GM19025 (cell line): ENCODE measurements around the gene PRKCSH.
"Not testable (repeated sequence)": the region's sequence is repeated elsewhere in the genome, so short reads cannot be mapped to it uniquely, and the experiment has no call there.

Source experiments
- ATAC-seq: cut with Tn5 transposase; IDR thresholded peaks from one replicate; pipeline ENCODE4 v1.9.1; 2021; ENCODE audit warnings: mild to moderate bottlenecking, low read depth, moderate library complexity; ENCODE audit not compliant: unreplicated experiment

Gene PRKCSH

GRCh38 chr19:11468266-11468845, 32.9 kb downstream of the PRKCSH start:
- ATAC-seq = not testable (repeated sequence)

GRCh38 chr19:11473725-11474124, 38.3 kb downstream of the PRKCSH start:
- no peak for ATAC-seq

GRCh38 chr19:11475343-11475742, 39.9 kb downstream of the PRKCSH start:
- not testable (repeated sequence) for ATAC-seq

- ATAC-seq = no peak
These were observed 40.4 kb downstream of the PRKCSH start for GRCh38 chr19:11475861-11476260.

GRCh38 chr19:11478167-11479089, 43.0 kb downstream of the PRKCSH start:
- ATAC-seq = no peak

- no peak for ATAC-seq
These were observed 43.9 kb downstream of the PRKCSH start for GRCh38 chr19:11479090-11479897.

GRCh38 chr19:11479898-11480714, 44.7 kb downstream of the PRKCSH start:
- no peak for ATAC-seq

GRCh38 chr19:11480715-11481533, 45.5 kb downstream of the PRKCSH start, which contains the start of gene ELAVL3:
ELAVL3 (minus strand) TSS chr19:11481046; CDS start chr19:11480608, 438 bp downstream.
- no peak for ATAC-seq

- peak; percentile 53 for ATAC-seq
These were observed 46.3 kb downstream of the PRKCSH start for GRCh38 chr19:11481534-11482383.

- peak; percentile 63 for ATAC-seq
These were observed 47.1 kb downstream of the PRKCSH start for GRCh38 chr19:11482384-11483050.

- no peak for ATAC-seq
These were observed 48.1 kb downstream of the PRKCSH start for GRCh38 chr19:11483366-11484111.

GRCh38 chr19:11485245-11485837, 49.9 kb downstream of the PRKCSH start:
- ATAC-seq = no peak

- ATAC-seq = no peak
These were observed 51.4 kb downstream of the PRKCSH start for GRCh38 chr19:11486661-11487503.

- ATAC-seq = no peak
These were observed 53.9 kb downstream of the PRKCSH start for GRCh38 chr19:11489378-11489777.

- ATAC-seq = no peak
These were observed 59.3 kb downstream of the PRKCSH start for GRCh38 chr19:11494634-11495285.
